HG03354 (cell line): Measurements from ENCODE around the gene PTGR3.

Source experiments
- ATAC-seq: cut with Tn5 transposase; IDR thresholded peaks from one replicate; pipeline ENCODE4 v1.9.1; 2021; ENCODE audit warnings: mild to moderate bottlenecking; ENCODE audit not compliant: unreplicated experiment, poor library complexity, severe bottlenecking

The PTGR3 gene

GRCh38 chr18:75238100-75238499 lies 29.2 kb upstream of the PTGR3 start:
- ATAC-seq = no peak

- no peak for ATAC-seq
Measured at GRCh38 chr18:75235896-75236295, 27.0 kb upstream of the PTGR3 start.

- no peak for ATAC-seq
Measured at GRCh38 chr18:75234901-75235300, 26.0 kb upstream of the PTGR3 start.

DNA sequence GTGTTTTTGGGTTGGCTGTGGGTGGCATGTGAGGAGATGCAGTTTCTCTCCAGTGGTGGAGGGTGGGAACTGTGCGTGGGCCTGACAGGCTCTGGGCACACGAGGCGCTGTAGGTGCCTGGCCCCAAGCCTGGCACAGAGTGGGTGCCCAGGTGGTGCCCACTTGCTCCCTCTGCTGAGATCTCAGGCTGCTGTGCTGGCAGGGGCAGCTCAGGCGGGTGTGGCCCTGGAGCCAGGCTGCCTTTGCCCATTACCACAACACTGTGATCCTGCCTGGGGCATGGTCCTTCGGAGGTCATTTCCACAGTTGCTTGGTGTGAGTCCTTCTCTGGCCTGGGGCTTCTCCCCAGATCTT lies 22.1 kb upstream of the PTGR3 start:
- no peak for ATAC-seq

- no peak for ATAC-seq
Measured at GRCh38 chr18:75230163-75231052, 21.5 kb upstream of the PTGR3 start.

DNA sequence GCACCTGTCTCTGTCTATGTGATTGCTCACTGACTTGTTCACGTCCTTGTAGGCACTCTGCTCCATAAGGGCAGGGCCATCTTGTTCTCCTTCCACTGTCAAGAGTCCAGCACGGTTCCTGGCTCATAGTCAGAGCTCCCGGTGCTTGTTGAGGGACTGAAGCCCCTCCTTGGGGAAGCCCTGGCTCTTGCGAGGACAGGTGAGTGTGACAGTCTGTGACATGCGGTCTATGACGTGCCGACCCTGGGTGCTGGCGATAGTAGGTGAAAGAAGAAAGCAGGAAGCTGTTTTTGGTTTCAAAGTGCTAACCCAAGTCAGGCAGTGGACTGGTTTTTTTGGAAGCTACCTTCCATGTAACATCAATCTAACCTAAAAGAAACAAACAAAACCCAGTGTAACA lies 20.5 kb upstream of the PTGR3 start:
- ATAC-seq = no peak

DNA sequence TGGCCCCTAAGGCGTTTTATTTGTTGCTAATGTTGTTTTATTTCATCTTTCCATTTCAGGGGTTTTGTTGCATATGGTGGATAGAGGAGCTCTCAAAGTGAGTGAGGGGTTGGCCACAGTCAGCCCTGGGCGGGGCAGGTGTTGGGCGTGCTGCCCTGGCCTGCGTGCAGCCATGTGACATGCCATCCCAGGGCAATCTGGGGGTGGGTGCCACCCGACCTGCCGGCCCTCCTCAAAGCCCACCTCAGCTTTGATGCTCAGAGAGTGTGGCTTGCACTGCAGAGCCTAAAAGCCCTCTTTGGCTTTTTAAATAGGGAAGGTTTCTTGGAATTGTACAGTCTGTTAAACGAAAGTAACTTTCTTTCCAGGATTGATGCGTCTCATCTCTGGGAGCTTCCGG lies 20.0 kb upstream of the PTGR3 start:
- no peak for ATAC-seq

- ATAC-seq = no peak
Measured at GRCh38 chr18:75227535-75228296, 18.8 kb upstream of the PTGR3 start.

DNA sequence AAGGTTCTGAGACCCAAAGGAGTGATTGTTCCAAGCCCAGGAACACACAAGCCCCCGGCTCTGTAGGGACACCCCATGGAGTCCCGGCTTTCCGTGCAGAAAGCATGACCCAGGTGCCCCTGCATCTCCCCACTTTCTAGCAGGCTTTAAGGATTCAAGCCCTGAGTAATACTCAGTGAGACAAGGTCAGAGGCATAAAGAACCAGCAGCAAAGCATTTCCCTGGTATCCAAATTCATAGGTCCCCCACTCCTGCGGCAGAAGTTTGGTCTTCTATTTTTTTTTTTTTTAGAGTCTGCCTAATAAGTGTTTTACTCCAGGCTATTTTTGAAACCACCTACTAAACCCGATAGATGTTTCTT lies 18.0 kb upstream of the PTGR3 start:
- no peak for ATAC-seq

DNA sequence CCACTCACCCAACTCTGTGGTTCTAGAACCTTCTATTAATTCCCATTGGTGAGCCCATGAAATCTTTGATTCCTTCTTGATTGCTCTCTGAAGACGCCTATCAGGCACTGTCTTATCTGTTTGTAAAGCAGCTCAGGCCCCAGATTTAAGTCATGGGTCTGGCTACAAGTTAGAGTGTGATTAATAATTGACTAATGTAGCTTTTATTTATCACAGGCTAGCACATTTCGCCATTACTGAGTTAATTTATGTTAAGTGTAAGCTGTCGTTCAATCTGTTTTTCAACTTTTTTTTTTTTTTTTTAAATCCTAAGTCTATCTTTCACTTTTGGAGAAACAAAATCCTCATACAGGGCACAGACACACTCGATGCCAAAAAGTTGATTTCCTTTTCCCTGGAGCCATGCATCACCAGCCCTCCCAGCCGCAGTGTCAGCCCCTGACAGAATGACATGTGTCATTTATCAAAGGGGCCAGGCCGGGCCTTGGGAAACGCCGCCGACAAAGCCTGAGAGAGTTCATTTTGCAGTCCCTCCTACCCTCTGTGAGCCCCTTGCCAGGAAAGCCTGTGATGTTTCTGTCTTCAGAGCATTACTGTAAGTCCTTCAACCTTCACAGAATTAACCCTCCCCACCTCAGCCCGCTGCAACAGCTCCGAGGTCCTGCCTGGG lies 17.5 kb upstream of the PTGR3 start:
- ATAC-seq = peak; percentile 53

- no peak for ATAC-seq
Measured at GRCh38 chr18:75223687-75224347, 14.9 kb upstream of the PTGR3 start.

DNA sequence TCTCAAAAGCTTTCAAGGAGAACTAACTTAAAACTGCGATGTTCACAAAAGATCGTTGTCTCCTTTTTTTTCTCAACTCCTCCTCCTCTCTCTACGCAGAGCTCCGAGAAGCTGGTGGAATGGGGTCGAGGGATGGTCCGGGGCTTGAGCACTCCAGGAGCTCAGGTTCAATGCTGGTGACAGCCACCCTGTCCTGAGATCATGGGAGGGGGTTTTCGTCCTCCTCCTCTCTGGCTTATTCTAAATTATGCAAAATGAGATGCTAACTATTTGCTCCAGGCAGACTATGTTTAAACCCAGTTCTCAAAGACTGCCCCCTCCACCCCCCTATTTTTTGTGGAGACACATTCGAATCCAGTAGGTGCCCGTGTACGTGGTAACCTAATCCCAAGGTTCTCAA lies 13.5 kb upstream of the PTGR3 start:
- ATAC-seq = no peak

DNA sequence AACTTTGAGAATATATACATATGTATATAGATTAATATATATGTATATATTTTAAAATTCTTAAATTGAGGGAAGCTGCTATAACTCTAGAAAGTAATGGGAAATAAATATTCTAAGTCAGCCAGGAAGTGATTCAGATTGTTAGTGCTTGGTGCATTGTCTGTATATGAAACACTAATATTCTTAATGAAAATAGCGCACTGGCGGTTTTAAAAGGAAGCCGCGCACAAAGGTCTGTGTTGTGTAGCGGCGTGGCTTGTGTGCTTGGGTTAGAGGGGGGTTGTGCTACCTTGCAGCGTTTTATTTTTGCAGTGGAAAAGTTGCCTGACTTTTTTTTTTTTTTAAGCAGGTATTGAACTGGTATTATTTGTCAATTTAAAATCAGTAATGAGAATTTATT lies 13.0 kb upstream of the PTGR3 start:
- ATAC-seq = no peak

DNA sequence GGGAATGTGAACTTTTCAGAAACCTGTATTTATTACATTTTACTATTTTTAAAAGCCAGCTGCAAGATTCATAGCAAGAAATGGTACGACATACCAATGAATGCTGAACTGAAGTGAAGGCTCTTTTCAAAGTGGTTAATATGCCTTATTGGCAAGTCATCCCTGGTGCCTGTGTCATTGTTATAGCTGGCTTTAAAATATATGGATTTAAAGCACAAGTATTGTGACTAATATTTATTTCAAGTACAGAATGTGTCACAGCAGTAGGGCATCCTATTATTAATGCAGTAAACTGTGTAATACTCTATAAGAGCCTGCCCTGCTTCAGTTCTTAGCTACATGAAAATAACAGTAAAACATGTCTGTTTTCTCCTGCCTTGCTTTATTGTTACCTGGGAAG lies 12.5 kb upstream of the PTGR3 start:
- no peak for ATAC-seq

- no peak for ATAC-seq
Measured at GRCh38 chr18:75220551-75221355, 11.8 kb upstream of the PTGR3 start.

GRCh38 chr18:75219745-75220375 lies 10.9 kb upstream of the PTGR3 start:
- ATAC-seq = no peak

DNA sequence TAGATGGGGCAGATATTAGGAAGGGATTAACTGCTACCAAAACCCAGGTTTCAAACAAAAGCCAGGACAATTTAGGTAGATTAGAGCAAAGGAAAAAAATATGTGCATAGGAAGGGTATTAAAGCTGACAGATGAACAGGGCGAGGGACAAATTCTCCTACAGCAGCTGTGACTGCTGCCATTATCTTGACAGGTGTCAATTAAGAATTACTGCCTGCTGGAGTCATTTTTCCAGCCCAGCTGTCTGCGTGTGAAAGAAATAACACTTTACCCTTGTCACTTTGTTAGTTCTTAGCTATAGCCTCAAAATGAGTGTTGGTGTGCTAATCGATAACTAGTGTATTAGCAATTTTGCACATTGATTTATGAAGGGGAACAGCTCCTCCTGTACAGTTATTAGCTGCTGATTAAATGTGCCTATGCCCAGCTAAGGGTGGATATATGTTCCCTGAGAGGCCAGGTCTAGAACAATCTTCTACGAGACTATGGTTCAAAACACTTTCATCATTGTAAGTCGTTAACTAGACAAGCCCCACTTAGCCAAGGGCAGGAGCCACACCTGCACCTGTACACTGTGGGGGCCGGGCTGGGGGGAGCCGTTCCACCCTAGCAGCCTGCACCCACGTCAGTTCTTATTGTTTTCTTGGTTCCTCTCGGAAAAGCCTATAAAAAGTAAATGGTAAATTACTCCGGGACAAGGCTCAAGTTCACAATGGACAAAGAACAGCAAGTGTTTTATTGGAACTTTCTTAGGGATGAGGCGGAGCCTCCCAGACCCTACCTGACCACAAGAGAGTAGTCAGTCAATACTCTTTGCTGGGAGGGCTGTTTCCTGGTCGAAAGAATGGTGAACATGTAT lies 9.4 kb upstream of the PTGR3 start:
- ATAC-seq = no peak
